Measurements from ENCODE around the gene MPST.

DNA sequence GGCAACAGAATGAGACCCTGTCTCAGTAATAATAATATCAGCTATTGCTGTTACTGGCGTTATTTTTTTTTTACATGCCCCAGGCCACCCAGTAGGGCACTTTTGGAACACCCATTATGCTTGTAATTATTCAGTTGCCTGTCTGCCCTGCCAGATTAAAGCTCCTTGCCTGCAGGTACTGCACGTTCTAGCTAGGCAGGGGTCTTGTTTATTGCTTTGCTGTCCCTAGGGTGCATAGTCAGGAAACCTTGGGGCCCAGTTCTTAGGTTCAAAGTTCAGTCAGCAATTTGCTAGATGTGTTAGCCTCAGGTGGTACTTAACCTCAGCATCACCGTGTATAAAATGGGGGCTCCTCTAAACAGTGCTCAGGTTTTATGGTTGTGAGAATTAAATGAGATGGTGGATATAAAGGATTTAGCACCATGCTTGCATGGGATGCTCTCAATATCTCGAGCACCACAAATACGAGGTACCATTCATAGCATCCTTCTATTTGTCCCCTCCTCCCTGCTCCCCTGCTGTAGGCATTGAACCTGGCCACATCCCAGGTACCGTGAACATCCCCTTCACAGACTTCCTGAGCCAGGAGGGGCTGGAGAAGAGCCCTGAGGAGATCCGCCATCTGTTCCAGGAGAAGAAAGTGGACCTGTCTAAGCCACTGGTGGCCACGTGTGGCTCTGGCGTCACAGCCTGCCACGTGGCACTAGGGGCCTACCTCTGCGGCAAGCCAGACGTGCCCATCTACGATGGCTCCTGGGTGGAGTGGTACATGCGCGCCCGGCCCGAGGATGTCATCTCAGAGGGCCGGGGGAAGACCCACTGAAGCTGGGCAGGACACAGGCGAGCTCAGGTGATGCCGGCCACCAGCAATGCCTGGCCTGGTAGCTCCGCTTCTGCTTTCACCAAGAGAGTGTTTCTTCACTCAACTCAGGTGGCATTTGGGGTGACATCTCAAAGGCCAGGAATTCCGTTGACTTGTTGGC is 9.4 kb downstream of the MPST start:
- no peak for TF ChIP-seq POLR2AphosphoS5 (IDR thresholded peaks at IDR 0.05; ENCODE audit: low read depth, low read length)
- TF ChIP-seq POLR2A (IDR thresholded peaks at IDR 0.05; ENCODE audit: low read depth, low read length), result no peak
- TF ChIP-seq SPI1 (IDR thresholded peaks at IDR 0.05; ENCODE audit: low read depth, low read length), result no peak
- TF ChIP-seq TAF1 (IDR thresholded peaks at IDR 0.05; ENCODE audit: low read depth, low read length), result no peak
- TF ChIP-seq PAX5 (IDR thresholded peaks at IDR 0.05; ENCODE audit: insufficient read depth, low read length, severe bottlenecking), result no peak

Measured in GM12891 (cell line).